Femur (tissue), 1 donor: Measurements from ENCODE around the gene WDR90.
"Not testable (repeated sequence)": the region's sequence is repeated elsewhere in the genome, so short reads cannot be mapped to it uniquely, and the experiment has no call there.

Source experiments
- DNase-seq: peaks from one replicate; pipeline ENCODE4 v3.0.0-alpha.2; 2017

Gene WDR90

GRCh38 chr16:677316-678190 is 28.4 kb downstream of the WDR90 start:
- peak; percentile 26 for DNase-seq

GRCh38 chr16:678209-678857 is 29.2 kb downstream of the WDR90 start:
- DNase-seq, result peak; percentile 51

GRCh38 chr16:678858-679813 is 30.0 kb downstream of the WDR90 start:
- peak; percentile 85 for DNase-seq

- DNase-seq, result peak; percentile 96
Measured at GRCh38 chr16:679814-680624, 30.9 kb downstream of the WDR90 start, which contains the start of gene STUB1. TSS of gene STUB1 (plus strand) at chr16:680410. CDS start at chr16:680526, 116 bp downstream.

GRCh38 chr16:680625-680945 is 31.4 kb downstream of the WDR90 start:
- DNase-seq, result no peak

GRCh38 chr16:680967-681745 is 32.0 kb downstream of the WDR90 start:
- DNase-seq, result no peak

- DNase-seq, result no peak
Measured at GRCh38 chr16:681746-682427, 32.7 kb downstream of the WDR90 start.

- DNase-seq, result no peak
Measured at GRCh38 chr16:682493-683395, 33.6 kb downstream of the WDR90 start.

- no peak for DNase-seq
Measured at GRCh38 chr16:683396-684070, 34.4 kb downstream of the WDR90 start.

GRCh38 chr16:684071-684794 is 35.1 kb downstream of the WDR90 start, which contains the start of gene JMJD8:
TSS of gene JMJD8 (minus strand) at chr16:684334. CDS start at chr16:684319, 15 bp downstream.
- peak; percentile 98 for DNase-seq

- no peak for DNase-seq
Measured at GRCh38 chr16:684961-685696, 36.0 kb downstream of the WDR90 start.

GRCh38 chr16:685967-686366 is 36.8 kb downstream of the WDR90 start:
- no peak for DNase-seq

GRCh38 chr16:686459-687260 is 37.5 kb downstream of the WDR90 start:
- DNase-seq, result no peak

- DNase-seq, result no peak
Measured at GRCh38 chr16:687499-687898, 38.3 kb downstream of the WDR90 start.

GRCh38 chr16:689175-689897 is 40.2 kb downstream of the WDR90 start:
- no peak for DNase-seq

GRCh38 chr16:691242-691641 is 42.1 kb downstream of the WDR90 start:
- DNase-seq, result not testable (repeated sequence)
